Stimulated activated CD8-positive, alpha-beta memory T cell treated with anti-CD3 and anti-CD28 coated beads, Interleukin-15, amount 100 ng/mL, for 48 hours (primary cell): Measurements from ENCODE around the gene CORO6.
A peak's percentile ranks its signal among the peaks of the same experiment; 100 is the strongest.

Source experiments
- DNase-seq, 2 donors: peaks; one replicate each; pipeline ENCODE4 v3.0.0-alpha.2; 2020; ENCODE audit warnings: low read depth in 2 of 2

Gene CORO6

DNA sequence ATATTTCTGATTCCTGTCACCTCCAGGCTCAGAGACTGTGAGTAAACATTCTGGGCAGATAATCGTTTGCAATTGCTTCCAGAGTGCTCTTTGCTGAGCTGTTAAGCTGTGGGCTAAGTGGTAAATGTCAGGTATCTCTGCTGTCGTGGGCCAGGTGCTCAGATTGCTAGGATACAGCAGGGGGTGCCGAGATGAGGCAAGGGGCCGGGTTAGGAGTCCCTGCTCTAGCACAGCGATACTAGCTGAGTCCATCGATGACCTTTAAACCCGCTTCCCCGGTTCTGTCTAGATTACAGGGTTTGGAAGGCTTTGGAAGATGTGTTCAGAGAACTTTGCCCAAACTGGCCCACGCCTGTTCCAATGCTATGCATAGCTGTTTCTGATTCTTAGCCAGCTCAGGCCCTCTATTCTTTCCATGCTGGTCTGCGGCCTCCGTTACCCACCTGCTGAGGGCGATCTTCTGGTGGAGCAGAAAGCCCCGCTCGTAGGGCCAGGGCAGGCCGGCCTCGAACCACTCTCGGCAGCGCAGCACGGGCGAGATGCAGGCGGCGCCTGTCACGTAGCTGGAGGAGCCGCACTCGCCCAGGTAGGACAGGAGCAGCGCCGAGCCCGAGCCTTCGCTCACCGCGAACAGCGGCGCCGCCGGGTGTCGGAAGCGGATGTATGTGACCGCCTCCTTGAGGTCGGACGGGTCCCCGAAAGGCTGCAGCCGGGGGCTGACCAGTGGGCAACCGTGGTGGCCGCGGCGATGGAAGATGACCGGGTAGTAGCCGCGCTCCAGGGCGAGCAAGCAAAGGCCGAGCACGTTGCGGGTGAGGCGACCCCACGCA, 56.9 kb downstream of the CORO6 start:
- peak in 1 of 2 donors; percentile 36 for DNase-seq
